GM21825 (cell line): Measurements from ENCODE around the gene CACNA2D3.

ENCODE experiments used
- ATAC-seq: cut with Tn5 transposase; IDR thresholded peaks from one replicate; pipeline ENCODE4 v1.9.1; 2021; ENCODE audit warnings: mild to moderate bottlenecking, moderate library complexity; ENCODE audit not compliant: unreplicated experiment

The CACNA2D3 gene

GRCh38 chr3:54557538-54558428, 435.4 kb downstream of the CACNA2D3 start:
- no peak for ATAC-seq

GRCh38 chr3:54563501-54564200, 441.3 kb downstream of the CACNA2D3 start:
- ATAC-seq, result no peak

- ATAC-seq, result no peak
Measured at GRCh38 chr3:54564374-54564925, 442.1 kb downstream of the CACNA2D3 start.

- ATAC-seq, result no peak
Measured at GRCh38 chr3:54565956-54566355, 443.6 kb downstream of the CACNA2D3 start.

- no peak for ATAC-seq
Measured at GRCh38 chr3:54567949-54568348, 445.6 kb downstream of the CACNA2D3 start.

GRCh38 chr3:54570008-54570407, 447.7 kb downstream of the CACNA2D3 start:
- no peak for ATAC-seq

- ATAC-seq, result no peak
Measured at GRCh38 chr3:54572197-54572895, 450.0 kb downstream of the CACNA2D3 start.

GRCh38 chr3:54573858-54574257, 451.5 kb downstream of the CACNA2D3 start:
- ATAC-seq, result no peak

GRCh38 chr3:54574906-54575617, 452.7 kb downstream of the CACNA2D3 start:
- no peak for ATAC-seq

- no peak for ATAC-seq
Measured at GRCh38 chr3:54575618-54575960, 453.2 kb downstream of the CACNA2D3 start.

- ATAC-seq, result no peak
Measured at GRCh38 chr3:54577313-54577712, 455.0 kb downstream of the CACNA2D3 start.

- no peak for ATAC-seq
Measured at GRCh38 chr3:54578417-54578816, 456.1 kb downstream of the CACNA2D3 start.

GRCh38 chr3:54580453-54580852, 458.1 kb downstream of the CACNA2D3 start:
- ATAC-seq, result no peak

GRCh38 chr3:54582424-54582823, 460.1 kb downstream of the CACNA2D3 start:
- no peak for ATAC-seq

- ATAC-seq, result no peak
Measured at GRCh38 chr3:54591157-54591556, 468.8 kb downstream of the CACNA2D3 start.

GRCh38 chr3:54593653-54594052, 471.3 kb downstream of the CACNA2D3 start:
- ATAC-seq, result no peak

GRCh38 chr3:54596087-54596486, 473.7 kb downstream of the CACNA2D3 start:
- no peak for ATAC-seq

- ATAC-seq, result no peak
Measured at GRCh38 chr3:54599716-54600115, 477.4 kb downstream of the CACNA2D3 start.

- no peak for ATAC-seq
Measured at GRCh38 chr3:54600441-54601204, 478.3 kb downstream of the CACNA2D3 start.

- ATAC-seq, result no peak
Measured at GRCh38 chr3:54604495-54604894, 482.1 kb downstream of the CACNA2D3 start.
